Stimulated activated CD4-positive, alpha-beta T cell treated with anti-CD3 and anti-CD28 coated beads, TNF-alpha, amount 100 ng/mL, for 24 hours (primary cell): ENCODE results near the gene RSL24D1.

ENCODE experiments used
- DNase-seq, 3 experiments: peaks; one replicate each; pipeline ENCODE4 v3.0.0-alpha.2; 2020; ENCODE audit warnings: low read depth in 3 of 3

The RSL24D1 gene

DNA sequence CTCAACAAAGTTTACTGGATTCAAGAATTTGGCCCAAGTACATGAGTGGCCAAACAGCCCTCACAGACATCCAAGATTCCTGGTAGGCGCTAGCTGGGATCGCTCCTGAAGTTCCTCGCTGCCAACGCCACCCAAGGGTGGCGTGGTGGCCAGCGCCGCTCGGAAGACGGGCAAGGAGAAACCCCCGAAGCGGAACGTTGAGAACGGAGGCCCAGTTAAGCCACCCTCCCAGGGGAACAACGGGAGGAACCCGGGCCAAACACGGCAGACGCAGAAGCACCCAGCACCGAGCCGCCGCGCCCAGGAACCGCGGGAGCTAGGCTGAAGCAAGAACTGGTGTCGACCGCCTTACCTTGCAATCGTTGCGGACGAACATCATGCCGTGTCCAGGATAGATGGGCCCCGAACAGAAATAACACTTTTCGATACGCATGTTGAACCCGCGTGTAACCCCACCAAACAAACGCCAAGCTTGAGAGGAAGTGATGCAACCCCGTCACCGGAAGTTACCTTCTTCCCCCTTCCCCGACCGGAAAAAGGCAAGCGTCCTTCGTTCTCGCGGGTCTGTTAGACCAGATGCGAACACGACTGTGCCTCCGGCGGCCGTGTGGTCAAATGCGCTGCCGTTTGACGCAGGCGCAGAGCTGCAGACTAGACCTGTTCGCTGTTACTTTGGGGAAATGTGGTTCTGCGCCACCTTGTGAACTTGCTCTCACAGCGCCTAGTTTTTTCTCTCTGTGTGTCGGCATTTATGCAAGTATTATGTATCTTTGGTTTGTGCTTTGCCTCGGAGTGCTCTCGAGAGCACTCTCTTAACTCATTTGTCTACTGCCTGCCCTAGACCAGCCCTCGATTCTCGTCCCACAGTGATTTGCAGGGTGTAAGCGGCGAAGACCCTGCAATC is at the start of gene RSL24D1:
TSS of gene RSL24D1 (minus strand) at position 484 of the 904 bp plus-strand sequence. CDS start at position 433, 51 bp downstream.
- peak; percentile 90 to 97 (median 93) for DNase-seq

DNA sequence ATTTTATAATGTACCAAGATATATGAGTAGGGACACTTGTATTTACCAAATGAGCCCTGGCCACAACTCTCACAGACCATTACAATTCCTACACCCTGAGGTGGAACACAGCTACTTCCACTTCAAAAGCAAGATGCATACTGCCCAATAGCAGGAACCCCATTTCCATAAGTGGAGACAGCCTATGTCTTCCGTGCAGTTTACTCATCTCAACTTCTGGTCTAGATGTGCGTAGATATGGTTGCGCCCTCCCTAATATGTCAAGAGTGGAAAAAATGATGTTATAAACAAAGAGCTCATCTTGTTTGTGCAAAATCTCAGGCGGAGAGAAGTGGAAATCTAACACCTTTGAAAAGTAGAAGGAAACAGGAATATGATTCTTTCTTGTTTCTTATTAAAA is 48.3 kb upstream of the RSL24D1 start:
- no peak for DNase-seq

GRCh38 chr15:55241891-55242290 is 45.1 kb upstream of the RSL24D1 start:
- DNase-seq, result no peak

GRCh38 chr15:55241186-55241585 is 44.4 kb upstream of the RSL24D1 start:
- no peak for DNase-seq

- no peak for DNase-seq
These were observed 43.5 kb upstream of the RSL24D1 start for GRCh38 chr15:55240125-55240760.

DNA sequence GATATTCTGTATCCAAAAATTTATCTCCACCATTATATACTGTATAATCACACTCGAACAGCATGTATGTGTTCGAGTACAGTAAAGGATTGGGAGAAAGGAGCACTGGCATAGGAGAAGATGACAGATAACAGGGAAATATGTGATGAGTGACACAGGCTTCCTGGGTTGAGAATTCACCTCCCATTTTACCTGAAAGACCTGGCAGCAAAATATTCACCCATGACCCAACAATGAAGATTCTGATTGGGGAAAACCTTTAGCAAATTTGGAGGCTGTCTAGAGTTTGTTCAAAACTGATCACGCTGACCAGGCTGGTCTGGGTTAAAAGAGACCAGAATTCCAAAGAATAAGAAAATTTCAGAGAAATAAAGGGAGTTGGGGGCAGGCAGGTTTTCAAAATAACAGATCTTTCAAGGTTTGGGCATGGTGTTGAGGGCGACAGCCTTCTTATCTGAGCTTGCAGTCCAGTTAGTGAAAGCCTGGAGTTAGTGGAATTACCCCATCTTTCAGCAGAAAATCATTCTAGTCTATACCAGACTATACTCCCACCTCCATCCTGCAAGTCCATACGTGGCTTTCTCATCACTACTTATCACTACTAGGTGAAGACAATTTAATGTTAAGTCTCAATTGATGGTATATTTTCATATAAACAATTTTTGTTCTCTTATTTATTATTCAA is 42.8 kb upstream of the RSL24D1 start:
- no peak for DNase-seq

- DNase-seq, result no peak
These were observed 42.1 kb upstream of the RSL24D1 start for GRCh38 chr15:55238877-55239276.

- DNase-seq, result no peak
These were observed 40.7 kb upstream of the RSL24D1 start for GRCh38 chr15:55237219-55238130.

- no peak for DNase-seq
These were observed 38.9 kb upstream of the RSL24D1 start for GRCh38 chr15:55235546-55236036.

DNA sequence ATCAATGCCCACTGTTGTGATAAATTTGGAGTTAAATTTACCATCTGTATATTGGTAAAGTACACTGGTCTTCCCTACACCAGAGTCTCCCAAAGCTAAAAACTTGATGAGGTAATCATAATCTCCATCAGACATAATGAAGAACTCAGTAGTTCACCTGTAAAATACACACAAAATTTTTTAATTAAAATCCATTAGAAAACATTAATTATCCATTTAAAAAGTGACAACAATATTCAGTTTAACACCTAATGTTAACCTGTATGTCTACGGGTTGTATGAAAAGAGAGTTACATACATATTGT is 38.0 kb upstream of the RSL24D1 start:
- no peak for DNase-seq

GRCh38 chr15:55234104-55234799 is 37.5 kb upstream of the RSL24D1 start:
- DNase-seq, result no peak

GRCh38 chr15:55231455-55231854 is 34.7 kb upstream of the RSL24D1 start:
- DNase-seq, result no peak

- no peak for DNase-seq
These were observed 34.2 kb upstream of the RSL24D1 start for GRCh38 chr15:55230953-55231352.

GRCh38 chr15:55230051-55230670 is 33.4 kb upstream of the RSL24D1 start:
- no peak for DNase-seq

DNA sequence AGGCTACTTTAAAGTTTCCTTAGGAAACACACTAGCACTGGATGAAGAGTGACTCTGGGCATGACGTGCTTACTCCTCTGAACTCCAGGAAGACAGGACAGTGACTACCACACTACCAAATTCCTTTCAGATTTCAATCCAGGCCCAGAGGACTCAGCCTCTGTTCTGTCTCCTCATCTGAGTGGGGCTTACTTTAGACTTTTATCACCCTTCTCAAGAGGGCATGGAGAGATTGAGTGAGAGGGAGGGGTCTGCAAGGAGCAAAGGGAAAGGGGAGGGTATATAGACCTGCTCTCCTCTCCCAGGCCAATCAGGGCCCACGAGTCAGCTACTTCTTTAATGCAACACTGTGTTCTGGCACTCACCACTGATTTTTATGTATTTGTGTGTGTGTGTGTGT is 29.4 kb upstream of the RSL24D1 start:
- DNase-seq, result no peak

DNA sequence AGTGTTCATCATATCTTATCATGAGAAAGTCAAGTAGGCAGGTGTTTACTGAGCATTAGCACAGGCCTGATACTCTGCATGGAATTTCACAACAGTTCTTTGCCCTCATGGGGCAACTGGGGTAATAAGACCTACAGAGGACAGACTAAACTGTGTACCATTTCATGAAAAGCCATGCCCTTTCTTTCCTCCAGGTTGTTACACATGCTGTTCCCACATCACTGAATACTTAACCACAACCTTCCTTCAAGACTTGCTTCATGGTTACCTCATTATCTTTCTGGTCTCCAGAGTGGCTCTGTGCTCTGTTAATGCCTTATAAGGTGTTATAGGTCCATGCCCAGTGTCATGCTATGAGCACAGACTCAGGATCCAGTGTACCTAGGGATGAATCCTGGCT is 28.2 kb upstream of the RSL24D1 start:
- no peak for DNase-seq

DNA sequence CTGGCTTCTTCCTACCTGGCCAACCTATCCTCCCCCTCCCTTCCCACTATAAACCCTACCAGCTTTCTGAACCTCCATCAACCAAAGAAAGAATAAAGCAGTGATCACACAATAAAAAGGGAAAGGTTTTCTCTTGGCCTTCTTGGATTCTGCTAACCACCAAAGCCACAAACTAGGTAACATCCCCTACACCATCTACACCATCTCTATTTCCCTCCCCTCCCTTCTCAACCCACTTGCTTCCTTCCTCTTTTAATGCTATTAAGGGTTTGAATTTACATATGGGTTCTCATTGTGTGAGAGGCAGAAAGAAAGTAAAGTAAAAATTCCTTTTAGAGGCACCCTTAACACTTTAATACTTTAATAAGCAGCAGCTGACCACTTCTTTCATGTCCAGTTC is 25.8 kb upstream of the RSL24D1 start:
- DNase-seq, result no peak

GRCh38 chr15:55221090-55222011 is 24.6 kb upstream of the RSL24D1 start:
- DNase-seq, result peak in 1 of 3 experiments; percentile 23

DNA sequence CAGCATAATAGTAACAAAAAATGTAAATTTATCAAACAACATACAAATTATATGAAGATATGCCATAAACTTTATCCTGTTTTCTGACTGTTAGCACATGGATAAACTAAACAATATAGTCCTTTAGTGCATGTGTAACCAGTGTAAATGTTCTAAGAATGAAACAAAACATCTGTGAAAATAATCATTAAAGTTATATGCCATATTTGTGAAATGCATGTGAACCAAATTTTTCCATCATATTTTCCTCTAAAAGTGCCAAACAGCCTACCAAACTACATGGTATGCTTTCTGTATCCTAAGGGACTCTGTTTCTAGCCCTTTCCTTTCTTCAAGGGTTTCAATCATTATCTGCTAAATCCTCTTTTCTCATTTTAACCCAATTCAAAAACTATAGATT is 23.9 kb upstream of the RSL24D1 start:
- DNase-seq, result no peak
